HepG2 (cell line): ENCODE data around the gene RPS19BP1. TPM values are rescaled to one million over a fixed set of nuclear protein-coding genes. Genes with fewer than 3 reads are reported as not detected.

Source experiments
- ATAC-seq: fragments of 200-7000 bp; cut with Tn5 transposase; 3 replicates; pipeline ENCODE4 v1.9.1; 2020; ENCODE audit warnings: mild to moderate bottlenecking, moderate library complexity
- BruUV-seq: library from RNA; stranded (reverse); fragments of 400-500 nt; replicated peaks from 2 replicates; lab custom pipeline; 2021; lab: Mats Ljungman, UMichigan
- CTCF ChIA-PET: fragments of 300-600 bp; formaldehyde crosslinking; extraction: SDS; loops from one replicate; lab custom pipeline; 2021; ENCODE audit warnings: low total read pairs, inconsistent platforms, low intra/inter-chr PET ratio; lab: Yijun Ruan, JAX
- POLR2A ChIA-PET: fragments of 350-600 bp; sonication (Branson Sonifier 250); formaldehyde crosslinking; loops from one replicate; lab custom pipeline; 2020; ENCODE audit warnings: antibody characterized with exemption, inconsistent platforms; lab: Yijun Ruan, JAX
- DNase-seq: peaks from one replicate; pipeline ENCODE4 v3.0.0-alpha.2; 2015; ENCODE audit warnings: low spot score
- FAIRE-seq: peaks from 3 replicates; lab custom pipeline; 2011; peaks lifted over from hg19 to GRCh38; lab: Jason Lieb, UNC
- H2AFZ ChIP-seq: one replicate; pipeline ENCODE4 v1.6.1; 2011; ENCODE audit warnings: low read length, inconsistent platforms
- H3K27ac ChIP-seq: fragments of 300-600 bp; 3 replicates; pipeline ENCODE4 v1.8.0; 2011; ENCODE audit warnings: mixed run types, mild to moderate bottlenecking, mixed read lengths, low read length, inconsistent platforms; ENCODE audit not compliant: insufficient read depth; ENCODE audit errors: extremely low read length
- H3K27me3 ChIP-seq, 2 experiments: fragments of 200-600 bp in 1 of 2; 2 replicates in 1 of 2; 3 replicates in 1 of 2; pipeline versions ENCODE4 v1.6.0 to v1.8.0; 2011; ENCODE audit warnings: low read length in 2 of 2, mild to moderate bottlenecking in 2 of 2, moderate library complexity in 2 of 2, inconsistent platforms in 1 of 2; ENCODE audit not compliant: insufficient read depth in 2 of 2, control insufficient read depth in 1 of 2
- H3K36me3 ChIP-seq, 2 experiments: fragments of 200-600 bp in 1 of 2; replicated peaks in 1 of 2; 2 replicates in 1 of 2; 3 replicates in 1 of 2; pipeline versions ENCODE4 v1.5.1 to v1.8.0; 2011; ENCODE audit warnings: low read length in 2 of 2, inconsistent platforms in 1 of 2; ENCODE audit not compliant: insufficient read depth in 2 of 2, control insufficient read depth in 1 of 2
- H3K4me1 ChIP-seq: 2 replicates; pipeline ENCODE4 v1.5.1; 2012; ENCODE audit warnings: low read length, inconsistent platforms; ENCODE audit not compliant: insufficient read depth
- H3K4me2 ChIP-seq: 2 replicates; pipeline ENCODE4 v1.6.0; 2011; ENCODE audit warnings: low read depth, low read length, inconsistent platforms
- H3K4me3 ChIP-seq, 3 experiments: fragments of 200-600 bp in 1 of 3; sonication (generic), shearing (Covaris generic) in 1 of 3; replicated peaks in 1 of 3; 2 replicates each; pipeline ENCODE4 v1.5.1; 2011 to 2016; ENCODE audit warnings: low read length in 3 of 3, inconsistent platforms in 2 of 3, low read depth in 2 of 3, mild to moderate bottlenecking in 2 of 3, control low read depth in 1 of 3, mixed read lengths in 1 of 3; ENCODE audit not compliant: insufficient read depth in 1 of 3
- H3K79me2 ChIP-seq: one replicate; pipeline ENCODE4 v1.6.1; 2011; ENCODE audit warnings: low read length, inconsistent platforms; ENCODE audit not compliant: insufficient read depth
- H3K9ac ChIP-seq: 2 replicates; pipeline ENCODE4 v1.6.0; 2011; ENCODE audit warnings: mild to moderate bottlenecking, low read depth, low read length, inconsistent platforms; ENCODE audit not compliant: insufficient read depth
- H3K9me3 ChIP-seq: 2 replicates; pipeline ENCODE4 v1.5.1; 2012; ENCODE audit warnings: mild to moderate bottlenecking, low read length
- H4K20me1 ChIP-seq: 2 replicates; pipeline ENCODE4 v1.6.0; 2011; ENCODE audit warnings: inconsistent platforms, mild to moderate bottlenecking, low read length, moderate library complexity; ENCODE audit not compliant: insufficient read depth
- BORCS8-MEF2B ChIP-seq: sonication (generic); formaldehyde crosslinking; IDR thresholded peaks from 2 replicates; pipeline ENCODE4 v1.8.0; 2022; ENCODE audit warnings: mild to moderate bottlenecking, missing genetic modification reagents
- CREB1 ChIP-seq, 2 experiments: fragments of 450-650 bp in 1 of 2; IDR thresholded peaks; 2 replicates each; pipeline ENCODE4 v1.6.1; 2016 to 2017; ENCODE audit warnings: control low read depth in 1 of 2, mild to moderate bottlenecking in 1 of 2, missing compliant biosample characterization in 1 of 2, missing genetic modification characterization in 1 of 2
- EEA1 ChIP-seq: sonication (generic); formaldehyde crosslinking; IDR thresholded peaks from 2 replicates; pipeline ENCODE4 v1.5.1; 2020; ENCODE audit warnings: mild to moderate bottlenecking, missing genetic modification reagents, borderline replicate concordance
- EED ChIP-seq: sonication (generic); formaldehyde crosslinking; IDR thresholded peaks from 2 replicates; pipeline ENCODE4 v1.5.0; 2020; ENCODE audit warnings: mild to moderate bottlenecking, missing genetic modification reagents
- GRHL1 ChIP-seq: sonication (generic); formaldehyde crosslinking; conservative IDR thresholded peaks from 2 replicates; pipeline ENCODE4 v1.8.0; 2022; ENCODE audit warnings: missing genetic modification reagents
- HIVEP1 ChIP-seq: sonication (generic); formaldehyde crosslinking; IDR thresholded peaks from 2 replicates; pipeline ENCODE4 v1.4.0; 2020; ENCODE audit warnings: mild to moderate bottlenecking, missing genetic modification reagents
- IRF9 ChIP-seq: sonication (generic); formaldehyde crosslinking; IDR thresholded peaks from 2 replicates; pipeline ENCODE4 v1.8.0; 2022; ENCODE audit warnings: missing genetic modification reagents, mild to moderate bottlenecking, borderline replicate concordance
- KLF9 ChIP-seq: IDR thresholded peaks from 2 replicates; pipeline ENCODE4 v1.6.1; 2016; ENCODE audit warnings: low read depth
- MEIS1 ChIP-seq: sonication (generic); formaldehyde crosslinking; IDR thresholded peaks from 2 replicates; pipeline ENCODE4 v1.9.0; 2021; ENCODE audit warnings: mild to moderate bottlenecking, missing genetic modification reagents, moderate library complexity, borderline replicate concordance
- MIER2 ChIP-seq: IDR thresholded peaks from 2 replicates; pipeline ENCODE4 v1.6.1; 2016; ENCODE audit warnings: missing biosample characterization, missing genetic modification reagents
- MYC ChIP-seq: sonication (generic); formaldehyde crosslinking; IDR thresholded peaks from 2 replicates; pipeline ENCODE4 v1.9.0; 2021; ENCODE audit warnings: missing genetic modification reagents, borderline replicate concordance
- RAD51 ChIP-seq: fragments of 450-650 bp; IDR thresholded peaks from 2 replicates; pipeline ENCODE4 v1.6.1; 2016; ENCODE audit warnings: borderline replicate concordance
- TBX2 ChIP-seq: sonication (generic); formaldehyde crosslinking; IDR thresholded peaks from 2 replicates; pipeline ENCODE4 v1.5.0; 2020; ENCODE audit warnings: missing genetic modification reagents, mild to moderate bottlenecking, borderline replicate concordance
- TCF7 ChIP-seq: sonication (generic); IDR thresholded peaks from 2 replicates; pipeline ENCODE4 v1.6.1; 2016; ENCODE audit warnings: antibody characterized with exemption, low read depth
- YY1 ChIP-seq: IDR thresholded peaks from 2 replicates; pipeline ENCODE4 v1.6.1; 2011; ENCODE audit warnings: low read length, low read depth, moderate library complexity, mild to moderate bottlenecking; ENCODE audit not compliant: insufficient read depth, insufficient replicate concordance
- ZBTB7B ChIP-seq: sonication (generic); formaldehyde crosslinking; IDR thresholded peaks from 2 replicates; pipeline ENCODE4 v1.4.0; 2020; ENCODE audit warnings: missing genetic modification reagents
- ZNF615 ChIP-seq: sonication (generic); formaldehyde crosslinking; IDR thresholded peaks from 2 replicates; pipeline ENCODE4 v1.5.0; 2020; ENCODE audit warnings: mild to moderate bottlenecking, missing genetic modification reagents, borderline replicate concordance
- ZNF780A ChIP-seq: sonication (generic); formaldehyde crosslinking; IDR thresholded peaks from 2 replicates; pipeline ENCODE4 v1.8.0; 2022; ENCODE audit warnings: mild to moderate bottlenecking, missing genetic modification reagents, moderate library complexity
- WGBS: methylation state at CpG from one replicate; pipeline ENCODE4 v1.1.6; 2017; ENCODE audit warnings: low lambda C conversion rate; 5-methylcytosine and 5-hydroxymethylcytosine counted together
- in situ Hi-C: cut with HindIII; loops from 2 replicates; pipeline ENCODE4 v1.10.0; 2017; ENCODE audit warnings: low pct_unique_long_range_greater_than_20kb; ENCODE audit not compliant: extremely low pct_ligation_motif_present
- intact Hi-C: fragments of 100-400 bp; cut with micrococcal nuclease; formaldehyde crosslinking; loops from one replicate; pipeline ENCODE4 v1.10.0; 2022; ENCODE audit not compliant: unreplicated experiment
- polyA plus RNA-seq, 8 experiments: library from polyadenylated mRNA; depleted of rRNA in 3 of 8; stranded (reverse) in 7 of 8; unstranded in 1 of 8; fragments of >200 nt; fragmentation: Illumina TruSeq in 4 of 8; extraction: Trizol in 4 of 8; gene quantifications; 2 replicates each; pipeline versions ENCODE4 v1.2.1 to v1.2.3, GENCODE V29; 2011 to 2016; ENCODE audit warnings: low read depth in 4 of 8, missing spikeins in 1 of 8, mixed read lengths in 1 of 8; ENCODE audit not compliant: insufficient read depth in 1 of 8
- total RNA-seq, 5 experiments: library from RNA; depleted of rRNA; stranded (reverse); fragments of >200 nt; fragmentation: Illumina TruSeq; extraction: Trizol; gene quantifications; 2 replicates each; pipeline ENCODE4 v1.2.3, GENCODE V29; 2016; ENCODE audit warnings: low read depth in 1 of 5

The RPS19BP1 gene
- total and polyA plus RNA-seq, 2 of the 13 experiments (the other 11 are each of a cell fraction or from before 2014, with no cell fraction given), result 44.3 to 81.3 TPM

DNA sequence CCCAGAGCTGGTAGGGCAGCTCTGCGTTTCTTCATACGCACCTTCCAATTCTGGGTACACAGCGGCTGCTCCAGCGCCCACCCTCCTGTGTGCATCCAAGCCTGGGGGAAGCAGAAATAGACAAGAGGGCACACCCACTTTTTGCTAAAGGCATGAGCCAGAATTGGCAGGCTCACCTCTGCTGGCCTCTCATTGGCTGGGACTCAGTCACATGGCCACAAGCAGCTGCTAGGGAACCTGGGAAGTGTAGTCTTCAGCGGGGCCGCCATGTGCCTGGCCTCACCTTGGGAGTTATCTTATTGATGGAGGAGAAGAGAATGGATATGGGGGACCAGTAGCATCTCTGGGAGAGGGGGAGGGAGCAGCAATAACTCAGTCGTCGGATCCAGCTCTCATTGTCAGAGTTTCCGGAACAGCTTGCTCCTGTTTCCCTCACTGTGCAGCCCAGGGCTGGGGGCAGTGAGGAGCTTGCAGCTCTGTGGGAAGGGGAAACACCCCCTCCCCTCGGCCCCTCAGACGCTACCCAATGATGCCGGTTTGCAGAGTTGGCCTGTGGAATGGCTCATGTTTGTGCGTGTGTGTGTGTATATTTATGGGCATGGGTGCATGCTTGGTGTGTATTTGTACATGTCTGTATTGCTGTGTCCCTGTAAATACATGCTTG lies 42.3 kb downstream of the RPS19BP1 start:
- in situ Hi-C loops, result no loop called here
- intact Hi-C loops, result no loop called here
- peak overlapping the region in 1 of 3 experiments; percentile 9; a peak in 1 of 6 replicates for H3K4me3 ChIP-seq
- peaks cover 0 to 2% of the 10 kb centered on the region in 2 experiments; a peak in 1 of 5 replicates for H3K27me3 ChIP-seq
- no peak overlapping the region for H3K9ac ChIP-seq
- FAIRE-seq (peak; percentile 83), DNase-seq (peak; percentile 62), ATAC-seq (peak; percentile 89)
- no TSS peak for BruUV-seq
- no peaks in the 10 kb centered on the region for H4K20me1 ChIP-seq
- POLR2A ChIA-PET, result interaction anchor here (0.6 to 1.5 kb wide), 6 partner anchors 9 to 170 kb away, joined by 3 to 12 read pairs (median 4); partner anchors contain the start of genes ATF4, MIEF1, RPL3 and TAB1
- WGBS, result 27% methylated on average over 10 of the region's 13 CpGs
- no peaks in the 10 kb centered on the region for H3K79me2 ChIP-seq
- no peak overlapping the region for H3K27ac ChIP-seq
- H3K4me1 ChIP-seq, result peaks cover 21% of the 10 kb centered on the region
- no peaks in the 10 kb centered on the region for H3K36me3 ChIP-seq
- H2AFZ ChIP-seq, result no peak overlapping the region
- CTCF ChIA-PET, result no interaction called here
- H3K9me3 ChIP-seq, result no peaks in the 10 kb centered on the region
- H3K4me2 ChIP-seq, result peak overlapping the region; percentile 58
- TF ChIP-seq MEIS1 (CRISPR knock-in tag), result no peak
- TF ChIP-seq MIER2 (CRISPR knock-in tag), result no peak
- TF ChIP-seq GRHL1 (CRISPR knock-in tag), result no peak
- TF ChIP-seq ZNF615 (CRISPR knock-in tag), result no peak
- TF ChIP-seq YY1, result peak; percentile 91
- TF ChIP-seq CREB1 (IDR thresholded peaks at IDR 0.05), result no peak
- TF ChIP-seq CREB1 (CRISPR knock-in tag; IDR thresholded peaks at IDR 0.05), result no peak
- no peak for TF ChIP-seq TCF7
- no peak for TF ChIP-seq ZNF780A (CRISPR knock-in tag)
- peak; percentile 22; the same call in 1 of the 2 replicates for TF ChIP-seq BORCS8-MEF2B (CRISPR knock-in tag)
- no peak for TF ChIP-seq TBX2 (CRISPR knock-in tag)
- no peak for TF ChIP-seq IRF9 (CRISPR knock-in tag)
- no peak for TF ChIP-seq KLF9
- TF ChIP-seq ZBTB7B (CRISPR knock-in tag), result no peak
- peak; percentile 44; the same call in 1 of the 2 replicates for TF ChIP-seq RAD51
- TF ChIP-seq EEA1 (CRISPR knock-in tag), result no peak
- no peak for TF ChIP-seq EED (CRISPR knock-in tag)
- peak; percentile 72; the same call in 1 of the 2 replicates for TF ChIP-seq MYC
- peak; percentile 31; the same call in 1 of the 2 replicates for TF ChIP-seq HIVEP1 (CRISPR knock-in tag)
